CD4-positive, CD25-positive, alpha-beta regulatory T cell (primary cell): ENCODE results near the gene TBC1D19. TPM values are rescaled to one million over a fixed set of nuclear protein-coding genes. Genes with fewer than 3 reads are reported as not detected.
A peak's percentile ranks its signal among the peaks of the same experiment; 100 is the strongest.

ENCODE experiments used
- ATAC-seq, 2 donors: fragments of 150-1000 bp; cut with Tn5 transposase; one replicate each; pipeline ENCODE4 v1.10.0; 2021; ENCODE audit warnings: low read depth in 2 of 2, moderate number of reproducible peaks in 2 of 2, moderate library complexity in 1 of 2
- DNase-seq, 3 donors: peaks; one replicate each; pipeline versions ENCODE4 v3.0.0 to v3.0.0-alpha.2; 2012 to 2022; ENCODE audit warnings: mixed read lengths in 1 of 3
- H3K27ac ChIP-seq: one replicate; pipeline ENCODE4 v1.7.0; 2013; ENCODE audit warnings: mild to moderate bottlenecking, low read length; ENCODE audit not compliant: insufficient read depth, poor library complexity, severe bottlenecking
- H3K27me3 ChIP-seq: one replicate; pipeline ENCODE4 v1.7.0; 2013; ENCODE audit warnings: low read length; ENCODE audit not compliant: control insufficient read depth, insufficient read depth
- H3K36me3 ChIP-seq: one replicate; pipeline ENCODE4 v1.7.0; 2013; ENCODE audit warnings: mild to moderate bottlenecking, low read length, moderate library complexity; ENCODE audit not compliant: control insufficient read depth, insufficient read depth
- H3K4me1 ChIP-seq: 2 replicates; pipeline ENCODE4 v1.7.0; 2013; ENCODE audit warnings: mild to moderate bottlenecking, low read length; ENCODE audit not compliant: insufficient read depth, control insufficient read depth, poor library complexity, severe bottlenecking
- H3K4me3 ChIP-seq: one replicate; pipeline ENCODE4 v1.7.0; 2013; ENCODE audit warnings: low read depth, mild to moderate bottlenecking, low read length, moderate library complexity
- H3K9me3 ChIP-seq, 2 experiments: 1 replicate in 1 of 2; 2 replicates in 1 of 2; pipeline ENCODE4 v1.7.0; 2013; ENCODE audit warnings: low read length in 2 of 2, mild to moderate bottlenecking in 1 of 2, moderate library complexity in 1 of 2; ENCODE audit not compliant: control insufficient read depth in 2 of 2
- H3K27ac Mint-ChIP-seq, 3 donors: one replicate each; pipeline ENCODE4 v1.8.0; 2020 to 2022; ENCODE audit warnings: mild to moderate bottlenecking in 3 of 3, mixed read lengths in 3 of 3, moderate library complexity in 2 of 3
- H3K27me3 Mint-ChIP-seq: one replicate; pipeline ENCODE4 v1.8.0; 2022; ENCODE audit warnings: mild to moderate bottlenecking, mixed read lengths
- H3K36me3 Mint-ChIP-seq: one replicate; pipeline ENCODE4 v1.8.0; 2020; ENCODE audit warnings: mixed read lengths
- H3K4me1 Mint-ChIP-seq, 4 donors: one replicate each; pipeline ENCODE4 v1.8.0; 2020 to 2022; ENCODE audit warnings: mixed read lengths in 4 of 4, mild to moderate bottlenecking in 1 of 4
- H3K4me3 Mint-ChIP-seq, 4 donors: one replicate each; pipeline ENCODE4 v1.8.0; 2020 to 2022; ENCODE audit warnings: mild to moderate bottlenecking in 4 of 4, mixed read lengths in 4 of 4, moderate library complexity in 3 of 4
- H3K9me3 Mint-ChIP-seq, 7 donors: one replicate each; pipeline ENCODE4 v1.8.0; 2020 to 2022; ENCODE audit warnings: mixed read lengths in 7 of 7, mild to moderate bottlenecking in 3 of 7, moderate library complexity in 2 of 7
- polyA plus RNA-seq, 4 donors: library from polyadenylated mRNA; unstranded; fragments of 300-500 nt; fragmentation: Illumina TruSeq; gene quantifications; one replicate each; pipeline ENCODE4 v1.2.3, GENCODE V29; 2021
- total RNA-seq: library from RNA; stranded (reverse); gene quantifications from one replicate; pipeline ENCODE4 v1.2.3, GENCODE V29; 2022

Gene TBC1D19
- total and polyA plus RNA-seq, 5 donors from 2014 or later: 3.1 to 7.8 (median 5.1) TPM

- no peak overlapping the region for H3K4me3 ChIP-seq
- H3K36me3 ChIP-seq: no peaks in the 10 kb centered on the region
- no peak overlapping the region for H3K27ac Mint-ChIP-seq
- ATAC-seq (no peak), DNase-seq (no peak)
- H3K27me3 ChIP-seq: no peaks in the 10 kb centered on the region
- H3K4me3 Mint-ChIP-seq: no peak overlapping the region
- no peak overlapping the region for H3K27ac ChIP-seq
- H3K27me3 Mint-ChIP-seq: no peaks in the 10 kb centered on the region
- H3K4me1 Mint-ChIP-seq: peaks cover 0 to 4% (median 1%) of the 10 kb centered on the region in 4 donors
- no peaks in the 10 kb centered on the region for H3K4me1 ChIP-seq
- H3K36me3 Mint-ChIP-seq: peaks cover 24% of the 10 kb centered on the region
- H3K9me3 ChIP-seq: no peaks in the 10 kb centered on the region
- H3K9me3 Mint-ChIP-seq: no peaks in the 10 kb centered on the region
Observed at GRCh38 chr4:26782168-26782829, 198.4 kb downstream of the TBC1D19 start.

- no peak overlapping the region for H3K4me3 Mint-ChIP-seq
Observed at GRCh38 chr4:26782830-26783202, 198.9 kb downstream of the TBC1D19 start.

GRCh38 chr4:26784207-26784865, 200.5 kb downstream of the TBC1D19 start:
- Mint-ChIP-seq H3K36me3 (peaks cover 24% of the 10 kb centered on the region), H3K4me3 (no peak overlapping the region), H3K27me3 (no peaks in the 10 kb centered on the region), H3K27ac (no peak overlapping the region), H3K4me1 (peaks cover 0 to 8% (median 4%) of the 10 kb centered on the region in 4 donors), H3K9me3 (peaks cover 0 to 3% (median 0%) of the 10 kb centered on the region in 7 donors)
- Histone ChIP-seq H3K27ac (no peak overlapping the region), H3K9me3 (no peaks in the 10 kb centered on the region), H3K4me1 (no peaks in the 10 kb centered on the region), H3K36me3 (no peaks in the 10 kb centered on the region), H3K27me3 (no peaks in the 10 kb centered on the region), H3K4me3 (no peak overlapping the region)
- no peak for ATAC-seq
- no peak for DNase-seq

More at GRCh38 chr4:26782830-26783202, 198.9 kb downstream of the TBC1D19 start:
- Histone ChIP-seq H3K9me3 (no peaks in the 10 kb centered on the region), H3K4me3 (no peak overlapping the region), H3K36me3 (no peaks in the 10 kb centered on the region), H3K4me1 (no peaks in the 10 kb centered on the region), H3K27ac (no peak overlapping the region), H3K27me3 (no peaks in the 10 kb centered on the region)
- Mint-ChIP-seq H3K27me3 (no peaks in the 10 kb centered on the region), H3K36me3 (peaks cover 24% of the 10 kb centered on the region), H3K27ac (no peak overlapping the region), H3K9me3 (no peaks in the 10 kb centered on the region), H3K4me1 (peaks cover 0 to 6% (median 3%) of the 10 kb centered on the region in 4 donors)
- DNase-seq (no peak), ATAC-seq (no peak)

GRCh38 chr4:26785312-26785711, 201.4 kb downstream of the TBC1D19 start:
- Histone ChIP-seq H3K4me3 (no peak overlapping the region), H3K4me1 (no peaks in the 10 kb centered on the region), H3K9me3 (no peaks in the 10 kb centered on the region), H3K36me3 (no peaks in the 10 kb centered on the region), H3K27ac (no peak overlapping the region), H3K27me3 (no peaks in the 10 kb centered on the region)
- no peak overlapping the region for H3K4me3 Mint-ChIP-seq
- no peaks in the 10 kb centered on the region for H3K27me3 Mint-ChIP-seq
- H3K9me3 Mint-ChIP-seq: peaks cover 0 to 7% (median 2%) of the 10 kb centered on the region in 7 donors
- H3K36me3 Mint-ChIP-seq: peaks cover 20% of the 10 kb centered on the region
- no peak overlapping the region for H3K27ac Mint-ChIP-seq
- H3K4me1 Mint-ChIP-seq: peaks cover 0 to 5% (median 4%) of the 10 kb centered on the region in 4 donors
- DNase-seq: no peak
- ATAC-seq: no peak

- Mint-ChIP-seq H3K27me3 (no peaks in the 10 kb centered on the region), H3K4me1 (peaks cover 0 to 5% (median 4%) of the 10 kb centered on the region in 4 donors), H3K9me3 (peaks cover 0 to 7% (median 4%) of the 10 kb centered on the region in 7 donors), H3K36me3 (peaks cover 20% of the 10 kb centered on the region), H3K27ac (no peak overlapping the region), H3K4me3 (no peak overlapping the region)
- H3K27me3 ChIP-seq: no peaks in the 10 kb centered on the region
- no peaks in the 10 kb centered on the region for H3K9me3 ChIP-seq
- no peak overlapping the region for H3K27ac ChIP-seq
- no peak overlapping the region for H3K4me3 ChIP-seq
- H3K4me1 ChIP-seq: no peaks in the 10 kb centered on the region
- no peaks in the 10 kb centered on the region for H3K36me3 ChIP-seq
- no peak for DNase-seq
- ATAC-seq: no peak
Observed at GRCh38 chr4:26785810-26786209, 201.9 kb downstream of the TBC1D19 start.

GRCh38 chr4:26786916-26787315, 203.0 kb downstream of the TBC1D19 start:
- H3K27ac Mint-ChIP-seq: no peak overlapping the region
- Histone ChIP-seq H3K36me3 (no peaks in the 10 kb centered on the region), H3K27me3 (no peaks in the 10 kb centered on the region), H3K4me1 (no peaks in the 10 kb centered on the region), H3K9me3 (no peaks in the 10 kb centered on the region), H3K4me3 (no peak overlapping the region), H3K27ac (no peak overlapping the region)
- peaks cover 0 to 7% (median 4%) of the 10 kb centered on the region in 7 donors for H3K9me3 Mint-ChIP-seq
- peaks cover 0 to 5% (median 4%) of the 10 kb centered on the region in 4 donors for H3K4me1 Mint-ChIP-seq
- no peak for ATAC-seq
- no peaks in the 10 kb centered on the region for H3K27me3 Mint-ChIP-seq
- DNase-seq: no peak
- H3K4me3 Mint-ChIP-seq: no peak overlapping the region
- H3K36me3 Mint-ChIP-seq: peaks cover 19% of the 10 kb centered on the region

GRCh38 chr4:26787461-26788340, 203.8 kb downstream of the TBC1D19 start:
- Mint-ChIP-seq H3K4me3 (no peak overlapping the region), H3K27ac (peak overlapping the region in 1 of 3 donors; percentile 37), H3K36me3 (peaks cover 15% of the 10 kb centered on the region), H3K27me3 (no peaks in the 10 kb centered on the region), H3K4me1 (peaks cover 0 to 5% (median 4%) of the 10 kb centered on the region in 4 donors), H3K9me3 (peaks cover 0 to 7% (median 4%) of the 10 kb centered on the region in 7 donors)
- no peaks in the 10 kb centered on the region for H3K4me1 ChIP-seq
- no peak overlapping the region for H3K4me3 ChIP-seq
- DNase-seq: peak in 2 of 3 donors; percentile 10 to 29
- ATAC-seq: peak in 1 of 2 donors; percentile 37
- H3K27ac ChIP-seq: no peak overlapping the region
- H3K9me3 ChIP-seq: no peaks in the 10 kb centered on the region
- no peaks in the 10 kb centered on the region for H3K36me3 ChIP-seq
- no peaks in the 10 kb centered on the region for H3K27me3 ChIP-seq
